Neural cell (in vitro differentiated cells): ENCODE data around the gene CENPA. TPM values are rescaled to one million over a fixed set of nuclear protein-coding genes. Genes with fewer than 3 reads are reported as not detected.

Experiments
- H2AFZ ChIP-seq: fragments of 200-600, 300-800 bp; sonication (generic), shearing (Covaris generic); 2 replicates; pipeline ENCODE4 v1.6.0; 2014; ENCODE audit warnings: low read depth, mild to moderate bottlenecking, antibody characterized with exemption, low read length, moderate library complexity
- H3F3A ChIP-seq: fragments of 200-600 bp; shearing (Covaris generic); 2 replicates; pipeline ENCODE4 v1.6.1; 2016; ENCODE audit warnings: mild to moderate bottlenecking, moderate library complexity, mixed read lengths, antibody characterized with exemption, low read length; ENCODE audit not compliant: insufficient read depth, poor library complexity, severe bottlenecking
- H3K27ac ChIP-seq: fragments of 200-600, 300-800 bp; sonication (generic), shearing (Covaris generic); 2 replicates; pipeline ENCODE4 v1.5.1; 2014; ENCODE audit warnings: mild to moderate bottlenecking, low read length, moderate library complexity
- H3K27me3 ChIP-seq: fragments of 300-800, 200-600 bp; sonication (generic), shearing (Covaris generic); 2 replicates; pipeline ENCODE4 v1.6.0; 2014; ENCODE audit warnings: mild to moderate bottlenecking, low read depth, low read length, moderate library complexity; ENCODE audit not compliant: insufficient read depth
- H3K36me3 ChIP-seq: fragments of 300-800, 200-600 bp; sonication (generic), shearing (Covaris generic); 2 replicates; pipeline ENCODE4 v1.5.1; 2014; ENCODE audit warnings: mild to moderate bottlenecking, antibody characterized with exemption, low read length, moderate library complexity; ENCODE audit not compliant: insufficient read depth
- H3K4me2 ChIP-seq: fragments of 300-800, 200-600 bp; sonication (generic), shearing (Covaris generic); 2 replicates; pipeline ENCODE4 v1.6.0; 2014; ENCODE audit warnings: mild to moderate bottlenecking, low read length
- H3K4me3 ChIP-seq: fragments of 300-800, 200-600 bp; sonication (generic), shearing (Covaris generic); 2 replicates; pipeline ENCODE4 v1.5.1; 2014; ENCODE audit warnings: mild to moderate bottlenecking, low read length, moderate library complexity
- H3K79me2 ChIP-seq: fragments of 200-600 bp; shearing (Covaris generic); replicated peaks from 2 replicates; pipeline ENCODE4 v1.6.0; 2014; ENCODE audit warnings: mild to moderate bottlenecking, low read length, moderate library complexity; ENCODE audit not compliant: insufficient read depth
- H3K9ac ChIP-seq: fragments of 300-800, 200-600 bp; sonication (generic), shearing (Covaris generic); 2 replicates; pipeline ENCODE4 v1.6.1; 2016; ENCODE audit warnings: mild to moderate bottlenecking, low read length, mixed read lengths
- H3K9me2 ChIP-seq: fragments of 200-600 bp; shearing (Covaris generic); 2 replicates; pipeline ENCODE4 v1.6.1; 2016; ENCODE audit warnings: mild to moderate bottlenecking, low read length, mixed read lengths; ENCODE audit not compliant: insufficient read depth
- H3K9me3 ChIP-seq: fragments of 200-600, 300-800 bp; sonication (generic), shearing (Covaris generic); 2 replicates; pipeline ENCODE4 v1.6.1; 2016; ENCODE audit warnings: mild to moderate bottlenecking, mixed run types, low read length, moderate library complexity, mixed read lengths
- H4K20me1 ChIP-seq: fragments of 200-600 bp; shearing (Covaris generic); 2 replicates; pipeline ENCODE4 v1.6.1; 2016; ENCODE audit warnings: mild to moderate bottlenecking, mixed run types; ENCODE audit not compliant: insufficient read depth
- EP300 ChIP-seq: fragments of 450-650 bp; conservative IDR thresholded peaks from 2 replicates; pipeline ENCODE4 v1.6.1; 2014; ENCODE audit warnings: antibody characterized with exemption, mild to moderate bottlenecking, moderate library complexity; ENCODE audit not compliant: poor library complexity, severe bottlenecking
- EZH2 ChIP-seq: fragments of 200-600, 300-800 bp; shearing (Covaris generic), sonication (generic); IDR thresholded peaks from 2 replicates; pipeline ENCODE4 v1.6.1; 2014; ENCODE audit warnings: antibody characterized with exemption, low read length, borderline replicate concordance, mild to moderate bottlenecking; ENCODE audit not compliant: insufficient read depth, poor library complexity, severe bottlenecking
- MXI1 ChIP-seq: fragments of 450-650 bp; conservative IDR thresholded peaks from 2 replicates; pipeline ENCODE4 v1.6.1; 2014; ENCODE audit warnings: antibody characterized with exemption, mild to moderate bottlenecking; ENCODE audit not compliant: poor library complexity, severe bottlenecking
- POLR2AphosphoS5 ChIP-seq: IDR thresholded peaks from 2 replicates; pipeline ENCODE4 v1.6.1; 2012
- RAD21 ChIP-seq: fragments of 450-650 bp; conservative IDR thresholded peaks from 2 replicates; pipeline ENCODE4 v1.6.1; 2014; ENCODE audit warnings: antibody characterized with exemption, mild to moderate bottlenecking, moderate library complexity
- REST ChIP-seq: IDR thresholded peaks from 2 replicates; pipeline ENCODE4 v1.6.1; 2012; ENCODE audit warnings: borderline replicate concordance
- SMC3 ChIP-seq: fragments of 450-650 bp; conservative IDR thresholded peaks from 2 replicates; pipeline ENCODE4 v1.6.1; 2014; ENCODE audit warnings: antibody characterized with exemption, mild to moderate bottlenecking, moderate library complexity; ENCODE audit not compliant: poor library complexity
- TAF1 ChIP-seq: IDR thresholded peaks from 2 replicates; pipeline ENCODE4 v1.6.1; 2012; ENCODE audit warnings: low read depth
- polyA plus RNA-seq: library from polyadenylated mRNA; depleted of rRNA; stranded (reverse); fragments of >200 nt; gene quantifications from 2 replicates; pipeline ENCODE4 v1.2.3, GENCODE V29; 2014
- TF ChIP-seq, protein P1 (sequence below): fragments of 450-650 bp; IDR thresholded peaks from 2 replicates; pipeline ENCODE4 v1.5.1; 2014; ENCODE audit warnings: antibody characterized with exemption, mild to moderate bottlenecking, moderate library complexity; ENCODE audit not compliant: poor library complexity, severe bottlenecking

Gene CENPA
- polyA plus RNA-seq, 1 donor from 2014 or later = 0.54 TPM

DNA sequence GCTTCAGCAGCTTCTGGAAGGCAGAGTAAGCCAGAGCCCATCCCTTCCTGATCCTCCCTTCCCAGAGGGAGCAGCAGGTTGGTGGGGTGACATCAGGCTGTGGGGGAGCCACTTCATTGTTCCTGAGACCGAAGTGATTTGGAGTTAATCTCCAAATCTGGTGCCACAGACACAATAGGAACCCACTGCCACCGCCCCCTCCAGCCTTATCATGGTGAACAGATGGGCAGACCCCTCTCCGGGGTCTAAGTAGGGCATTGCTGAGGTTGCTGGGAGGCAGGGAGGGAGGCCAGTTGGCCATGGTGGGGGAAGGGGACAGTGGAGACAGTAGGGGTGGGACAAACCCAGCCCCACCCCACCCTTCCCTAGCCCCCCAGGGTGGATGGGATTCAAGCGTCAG is 47.4 kb upstream of the CENPA start:
- H3K9me3 ChIP-seq = no peaks in the 10 kb centered on the region
- H3K9me2 ChIP-seq = no peaks in the 10 kb centered on the region
- H4K20me1 ChIP-seq = no peaks in the 10 kb centered on the region
- no peaks in the 10 kb centered on the region for H3F3A ChIP-seq
- H3K79me2 ChIP-seq = no peaks in the 10 kb centered on the region
- no peak overlapping the region for H3K9ac ChIP-seq
- no peak overlapping the region for H2AFZ ChIP-seq
- TF ChIP-seq RAD21 = no peak
- TF ChIP-seq, protein P1, sequence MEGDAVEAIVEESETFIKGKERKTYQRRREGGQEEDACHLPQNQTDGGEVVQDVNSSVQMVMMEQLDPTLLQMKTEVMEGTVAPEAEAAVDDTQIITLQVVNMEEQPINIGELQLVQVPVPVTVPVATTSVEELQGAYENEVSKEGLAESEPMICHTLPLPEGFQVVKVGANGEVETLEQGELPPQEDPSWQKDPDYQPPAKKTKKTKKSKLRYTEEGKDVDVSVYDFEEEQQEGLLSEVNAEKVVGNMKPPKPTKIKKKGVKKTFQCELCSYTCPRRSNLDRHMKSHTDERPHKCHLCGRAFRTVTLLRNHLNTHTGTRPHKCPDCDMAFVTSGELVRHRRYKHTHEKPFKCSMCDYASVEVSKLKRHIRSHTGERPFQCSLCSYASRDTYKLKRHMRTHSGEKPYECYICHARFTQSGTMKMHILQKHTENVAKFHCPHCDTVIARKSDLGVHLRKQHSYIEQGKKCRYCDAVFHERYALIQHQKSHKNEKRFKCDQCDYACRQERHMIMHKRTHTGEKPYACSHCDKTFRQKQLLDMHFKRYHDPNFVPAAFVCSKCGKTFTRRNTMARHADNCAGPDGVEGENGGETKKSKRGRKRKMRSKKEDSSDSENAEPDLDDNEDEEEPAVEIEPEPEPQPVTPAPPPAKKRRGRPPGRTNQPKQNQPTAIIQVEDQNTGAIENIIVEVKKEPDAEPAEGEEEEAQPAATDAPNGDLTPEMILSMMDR = no peak
- TF ChIP-seq REST = no peak
- no peak for TF ChIP-seq EZH2
- no peak for TF ChIP-seq POLR2AphosphoS5
- TF ChIP-seq EP300 = no peak
- no peak for TF ChIP-seq SMC3
- TF ChIP-seq MXI1 = no peak
- no peak for TF ChIP-seq TAF1
- H3K27ac ChIP-seq = no peak overlapping the region
- no peaks in the 10 kb centered on the region for H3K27me3 ChIP-seq
- no peak overlapping the region for H3K4me3 ChIP-seq
- no peaks in the 10 kb centered on the region for H3K36me3 ChIP-seq
- no peak overlapping the region for H3K4me2 ChIP-seq

- TF ChIP-seq SMC3 (no peak), REST (no peak), TAF1 (no peak), EP300 (no peak), RAD21 (no peak), POLR2AphosphoS5 (no peak), EZH2 (no peak)
- TF ChIP-seq, protein P1 = no peak
- no peaks in the 10 kb centered on the region for H3K36me3 ChIP-seq
- no peaks in the 10 kb centered on the region for H4K20me1 ChIP-seq
- no peak overlapping the region for H3K4me3 ChIP-seq
- H3K9me2 ChIP-seq = no peaks in the 10 kb centered on the region
- no peaks in the 10 kb centered on the region for H3F3A ChIP-seq
- H3K9ac ChIP-seq = no peak overlapping the region
- no peaks in the 10 kb centered on the region for H3K79me2 ChIP-seq
- no peaks in the 10 kb centered on the region for H3K9me3 ChIP-seq
- no peak overlapping the region for H2AFZ ChIP-seq
- H3K27me3 ChIP-seq = no peaks in the 10 kb centered on the region
- no peak overlapping the region for H3K4me2 ChIP-seq
- no peak overlapping the region for H3K27ac ChIP-seq
Observed at GRCh38 chr2:26739514-26739913, 46.3 kb upstream of the CENPA start.
